CD4-positive, alpha-beta T cell treated with Interferon alpha-2 for 1 hour (primary cell): ENCODE results near the gene TRIM3.

Source experiments
- DNase-seq, 2 donors: peaks; one replicate each; pipeline ENCODE4 v3.0.0-alpha.2; 2020 to 2022

The TRIM3 gene

DNA sequence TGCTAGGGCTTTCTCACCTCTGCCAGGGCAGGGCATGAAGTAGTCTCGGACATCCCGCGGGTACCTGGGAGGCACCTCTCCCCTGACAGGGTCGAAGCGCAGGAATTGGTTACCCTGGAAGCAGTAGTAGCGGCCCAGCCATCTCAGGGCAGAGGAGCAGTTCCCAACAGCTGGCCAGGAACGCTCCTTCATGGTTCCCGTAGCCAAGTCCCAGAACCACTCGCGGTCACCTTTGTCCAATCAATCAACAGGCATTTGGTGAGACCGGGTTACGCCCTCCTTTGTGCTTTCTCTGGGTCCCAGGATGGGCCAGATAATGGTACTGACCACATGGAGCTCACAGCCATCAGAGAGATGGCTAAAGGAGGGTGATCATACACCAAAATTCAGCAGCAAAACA, 36.3 kb downstream of the TRIM3 start:
- DNase-seq = no peak

DNA sequence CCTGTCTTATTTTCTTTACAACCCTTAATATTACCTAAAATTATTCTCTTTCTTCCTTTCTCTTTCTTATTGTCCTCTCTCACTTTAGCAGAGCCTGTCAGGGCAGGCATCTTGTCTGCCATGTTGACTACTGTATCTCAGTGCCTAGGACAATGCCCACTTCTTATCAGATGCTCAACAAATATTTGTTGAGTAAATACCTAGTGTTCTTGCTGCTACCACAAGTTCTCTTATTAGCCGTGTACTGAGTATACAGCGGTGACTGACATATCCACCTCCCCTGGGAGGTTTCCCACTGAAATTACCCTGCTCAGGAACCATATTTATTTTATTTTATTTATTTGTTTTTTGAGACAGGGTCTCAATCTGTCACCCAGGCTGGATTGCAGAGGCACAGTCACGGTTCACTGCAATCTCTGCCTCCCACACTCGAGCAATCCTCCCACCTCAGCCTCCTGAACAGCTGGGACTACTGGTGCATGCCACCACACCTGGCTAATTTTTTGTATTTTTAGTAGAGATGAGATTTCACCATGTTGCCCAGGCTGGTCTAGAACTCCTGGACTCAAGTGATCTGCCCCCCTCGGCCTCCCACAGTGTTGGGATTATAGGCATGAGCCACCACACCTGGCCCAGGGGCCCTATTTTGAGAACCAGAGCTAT, 39.6 kb downstream of the TRIM3 start:
- DNase-seq = no peak

DNA sequence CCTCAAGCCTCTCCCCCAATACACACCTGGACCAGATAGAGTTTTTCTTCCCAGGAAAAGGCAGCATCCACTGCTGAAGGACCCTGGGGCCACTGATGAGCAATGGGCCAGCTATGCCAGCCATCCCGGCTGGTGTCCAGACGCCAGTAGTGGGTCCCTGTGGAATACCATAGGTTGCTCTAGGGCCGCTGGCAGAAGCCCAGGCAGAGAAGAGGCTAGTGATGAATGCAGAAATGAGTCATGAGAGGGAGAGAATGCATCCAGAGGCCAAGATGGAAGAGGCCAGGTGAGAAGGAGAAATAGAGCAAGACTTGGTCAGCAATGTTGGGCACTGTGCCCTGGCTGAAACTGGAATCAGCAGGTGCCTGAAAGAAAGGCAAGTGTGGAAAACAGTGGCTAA, 41.9 kb downstream of the TRIM3 start:
- DNase-seq = no peak

DNA sequence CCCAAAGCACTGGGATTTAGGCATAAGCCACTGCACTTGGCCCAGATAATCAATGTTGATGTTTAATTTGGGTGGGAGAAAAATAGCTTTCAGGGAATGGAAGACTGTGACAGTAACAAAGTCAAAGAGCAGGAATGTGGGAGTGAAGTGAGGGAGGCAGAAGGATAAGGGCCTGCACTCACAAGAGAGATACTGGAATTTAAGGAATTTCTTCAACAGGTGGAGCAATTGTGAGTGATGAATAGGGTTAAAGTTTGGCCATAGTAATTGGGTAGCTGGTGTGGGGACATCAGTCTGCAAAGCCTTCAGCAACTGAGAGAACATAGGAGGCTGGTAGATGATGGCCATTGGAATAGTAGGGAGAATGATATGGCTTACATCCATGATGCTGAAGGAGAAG, 46.2 kb downstream of the TRIM3 start:
- no peak for DNase-seq

DNA sequence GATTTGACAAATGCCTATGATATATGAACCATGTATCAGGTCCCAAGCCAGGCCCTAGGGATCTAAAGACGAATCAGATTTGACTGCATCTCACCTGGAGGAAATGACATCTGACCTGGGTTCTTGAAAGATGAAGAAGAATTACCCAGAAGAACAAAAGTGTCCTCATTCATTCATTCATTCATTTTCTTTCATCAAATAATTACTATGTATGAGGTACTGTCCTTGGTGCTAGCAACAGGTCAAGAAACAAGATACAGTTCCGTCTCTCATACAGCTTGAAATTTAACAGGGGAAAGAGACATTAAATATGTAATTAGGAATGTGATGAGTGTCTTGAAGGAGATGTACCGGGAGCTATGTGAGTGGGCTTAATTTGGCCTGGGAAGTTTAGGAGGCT, 53.1 kb downstream of the TRIM3 start:
- DNase-seq = no peak

DNA sequence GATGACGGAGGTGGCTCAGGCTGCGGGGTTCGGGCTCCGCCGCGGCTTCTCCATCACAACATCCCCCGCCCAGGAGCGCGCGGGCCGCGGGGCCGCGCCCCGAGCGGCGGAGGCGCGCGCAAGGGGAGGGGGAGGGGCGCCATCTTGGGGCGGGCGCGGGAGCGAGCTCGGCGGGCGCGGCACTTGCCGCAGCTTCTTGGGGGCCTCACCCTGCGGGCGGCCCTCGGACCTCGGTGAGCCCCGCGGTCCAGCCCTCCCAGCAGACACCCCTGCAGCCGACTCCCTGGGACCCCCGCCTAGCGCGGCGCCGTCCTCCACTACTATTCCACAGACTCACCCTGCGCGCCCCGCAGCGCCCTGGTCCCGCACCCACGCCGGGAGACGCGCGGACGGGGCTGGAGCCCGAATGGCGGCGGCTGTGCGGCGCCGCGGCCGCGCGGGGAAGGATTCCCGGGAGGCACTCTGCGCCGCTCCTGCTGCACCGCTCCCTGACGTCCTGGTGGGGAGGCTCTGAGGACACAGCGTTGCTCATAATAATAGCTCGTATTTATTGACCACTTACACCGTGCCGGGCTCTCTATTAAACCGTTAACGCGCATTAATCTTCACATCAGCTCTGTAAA, 54.6 kb downstream of the TRIM3 start, which contains the start of gene APBB1:
TSS of gene APBB1 (minus strand) at position 86 of the 623 bp plus-strand sequence. CDS start 7,747 bp downstream, outside the sequence.
- DNase-seq = peak; percentile 68 to 82

DNA sequence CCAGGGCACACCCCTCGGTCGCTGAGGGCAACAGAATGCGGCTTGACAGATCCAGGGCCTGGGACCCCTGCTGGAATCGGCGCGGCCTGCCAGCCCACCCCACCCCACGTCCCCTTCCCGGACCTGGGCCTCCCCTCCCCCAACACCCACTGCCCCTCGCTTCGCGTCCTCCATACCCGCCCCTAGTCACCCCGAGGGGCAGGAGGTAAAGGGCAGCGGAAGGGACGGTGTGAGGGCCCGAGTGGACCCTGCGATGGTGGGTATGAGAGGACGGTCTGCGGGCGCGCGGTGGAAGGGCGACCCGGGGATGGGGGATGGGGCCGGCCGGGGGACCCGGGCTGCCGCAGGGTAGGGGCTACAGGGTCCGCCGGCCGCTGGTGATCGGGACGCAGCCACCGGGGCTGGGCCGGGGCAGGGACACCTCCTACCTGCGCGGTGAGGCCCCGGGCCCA, 55.2 kb downstream of the TRIM3 start:
- peak in 1 of 2 donors; percentile 17 for DNase-seq

DNA sequence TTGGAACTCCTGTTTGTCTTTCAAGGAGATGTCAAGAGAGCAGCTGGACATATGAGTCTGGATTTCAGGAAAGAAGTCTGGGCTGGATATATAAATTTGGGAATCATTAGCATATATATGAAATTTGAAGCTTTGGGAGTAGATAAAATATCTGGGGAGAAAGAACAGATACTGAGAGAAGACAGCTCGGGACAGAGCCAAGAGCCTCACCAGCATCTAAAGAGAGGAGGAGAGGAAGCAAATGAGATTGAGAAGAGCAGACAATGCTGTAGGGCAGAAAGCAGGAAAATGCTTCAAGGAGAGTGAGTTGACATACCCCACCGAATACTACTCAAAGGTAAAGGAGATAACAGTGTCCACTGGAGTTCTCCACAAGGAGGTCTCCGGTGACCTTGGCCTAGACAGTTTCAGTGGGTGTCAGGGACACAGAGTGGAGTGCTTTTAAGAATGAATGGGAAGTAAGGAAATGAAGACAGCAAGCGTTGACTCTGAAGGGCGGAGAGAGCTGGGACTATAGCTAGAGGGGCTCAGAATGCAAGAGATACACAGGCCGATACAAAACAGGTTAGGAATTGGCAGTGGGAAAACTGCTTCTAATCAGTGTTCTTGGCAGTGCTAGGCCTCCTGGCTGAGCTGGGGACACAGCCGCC, 55.7 kb downstream of the TRIM3 start:
- DNase-seq = no peak

DNA sequence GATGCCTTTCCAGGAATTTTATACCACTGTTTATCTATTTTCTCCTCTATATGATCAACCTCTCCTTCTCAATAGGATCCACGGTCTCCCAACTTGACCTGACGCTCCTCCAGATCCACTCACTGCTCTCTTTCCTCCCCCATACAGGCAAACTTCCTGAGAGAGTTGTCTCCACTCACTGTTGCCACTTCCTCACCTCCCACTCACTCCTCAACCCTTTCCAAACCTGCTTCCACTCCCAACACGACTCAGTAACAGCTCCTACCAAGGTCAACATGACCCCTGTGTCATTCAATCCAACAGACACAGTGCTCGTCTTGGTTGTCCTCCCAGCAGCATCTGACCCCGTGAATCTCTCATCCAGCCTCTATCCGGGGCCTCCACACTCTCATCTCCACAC, 57.9 kb downstream of the TRIM3 start:
- DNase-seq = no peak

DNA sequence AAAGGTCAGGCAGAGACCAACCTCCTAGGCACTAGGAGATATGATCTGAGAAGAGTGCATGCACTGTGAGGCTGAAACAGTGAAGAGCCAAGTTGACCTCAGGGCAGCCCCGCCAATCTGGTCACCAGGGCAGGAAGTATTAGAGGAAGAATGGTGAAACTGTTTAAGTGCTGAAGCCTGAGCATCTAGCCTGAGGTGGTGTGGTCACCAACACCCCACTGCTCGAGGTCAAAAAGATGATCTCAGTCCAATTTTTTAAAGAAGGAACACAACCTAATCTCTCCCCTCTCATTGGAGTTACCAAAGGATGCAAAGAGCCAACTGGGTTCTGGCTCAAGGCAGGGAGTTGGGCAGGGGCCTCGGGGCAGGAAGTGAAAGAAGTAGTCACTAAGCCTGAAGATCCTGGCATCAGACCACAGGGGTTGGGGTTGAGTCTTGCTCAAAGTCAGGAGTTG, 58.8 kb downstream of the TRIM3 start:
- DNase-seq = peak in 1 of 2 donors; percentile 17

DNA sequence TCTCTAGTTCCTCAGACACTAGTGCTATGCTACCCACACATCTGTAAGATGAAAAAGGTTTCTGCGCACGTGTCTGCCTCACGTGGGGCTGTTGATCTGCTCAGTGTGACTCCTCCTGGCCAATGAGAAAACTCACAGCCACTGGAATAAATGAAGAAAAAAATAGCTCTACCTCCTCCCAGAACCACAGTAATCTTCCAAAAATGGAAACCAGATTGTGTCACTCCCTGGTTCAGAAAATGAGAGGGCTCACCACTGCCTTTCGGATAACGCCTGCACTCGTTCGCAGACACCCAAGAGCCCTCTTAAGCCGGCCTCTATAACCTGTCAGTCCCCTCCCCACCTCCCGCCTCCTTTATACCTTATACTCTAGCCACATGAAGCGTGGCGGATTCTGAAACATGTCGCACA, 59.9 kb downstream of the TRIM3 start:
- DNase-seq = peak; percentile 67 to 71

DNA sequence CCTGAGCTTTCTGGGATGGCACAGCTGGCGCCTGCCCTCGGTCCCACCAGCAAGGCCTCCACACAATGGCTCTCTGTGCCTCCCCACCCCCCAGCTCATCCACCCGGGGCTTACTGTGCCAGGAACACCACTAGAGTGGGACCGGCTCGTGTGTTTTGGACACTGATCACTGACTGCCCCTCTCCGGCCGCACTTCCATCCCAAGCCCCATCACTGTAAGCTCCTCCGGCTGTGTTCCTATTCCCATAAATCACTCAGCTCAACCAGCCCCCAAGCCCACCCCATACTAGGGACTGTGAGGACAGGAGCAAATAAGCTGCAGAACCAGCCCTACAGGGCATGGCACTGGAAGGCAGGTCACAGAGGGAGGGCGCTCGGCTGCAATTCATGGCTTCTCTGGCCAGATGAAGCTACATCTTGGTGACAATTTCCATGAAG, 62.1 kb downstream of the TRIM3 start:
- DNase-seq = no peak

DNA sequence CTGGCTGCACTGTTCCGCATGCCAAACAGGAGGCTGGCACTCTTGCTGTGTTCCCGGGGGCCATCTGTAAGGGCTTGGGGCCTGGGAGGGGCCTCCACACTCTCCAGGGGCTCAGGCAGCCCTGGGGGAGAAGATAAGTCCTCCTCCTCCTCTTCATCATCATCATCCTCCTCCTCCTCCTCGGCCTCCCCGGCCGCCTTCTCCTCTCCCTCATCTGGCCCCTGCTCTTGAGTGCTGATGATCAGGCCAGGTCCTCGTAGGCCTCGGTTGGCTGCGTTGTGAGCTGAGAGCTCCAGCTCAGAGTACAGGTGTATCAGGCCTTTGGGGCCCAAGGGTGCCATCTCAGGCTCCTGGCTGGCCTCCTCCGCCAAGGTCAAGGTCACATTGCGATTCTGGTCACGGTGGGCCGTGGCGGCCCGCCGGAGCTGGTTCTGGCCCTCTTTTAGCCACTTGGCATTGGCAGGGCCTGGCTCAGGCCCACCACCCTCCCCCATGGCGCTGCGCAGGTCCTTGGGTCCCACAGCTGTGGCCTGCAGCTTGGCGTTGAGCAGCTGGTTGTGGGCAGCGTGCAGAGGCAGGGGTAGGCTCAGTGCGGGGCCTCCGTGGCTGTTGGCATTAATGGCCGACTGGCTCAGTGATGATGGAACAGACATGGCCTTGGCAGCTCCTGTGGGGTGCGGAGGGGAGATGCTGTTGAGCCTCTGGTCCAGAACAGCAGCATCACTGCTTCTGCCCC, 62.9 kb downstream of the TRIM3 start:
- DNase-seq = no peak

DNA sequence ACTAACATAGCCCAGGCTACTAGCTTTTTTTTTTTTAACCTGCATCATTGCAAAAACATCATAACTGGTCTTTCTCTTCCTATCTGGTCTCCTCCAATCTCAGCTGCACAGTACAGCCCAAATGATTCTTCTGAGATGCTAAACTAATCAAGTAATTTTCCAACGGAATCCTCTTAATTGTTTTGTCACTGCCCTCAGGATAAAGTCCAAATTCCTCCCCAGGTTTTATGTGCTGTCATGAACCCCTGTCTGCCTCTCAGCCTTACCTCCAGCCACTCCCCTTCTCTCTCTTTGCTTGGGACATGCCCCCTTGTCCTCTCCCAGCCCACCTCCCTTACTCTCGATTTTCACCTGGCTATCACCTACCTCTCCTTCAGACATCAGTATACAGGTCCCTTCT, 67.4 kb downstream of the TRIM3 start:
- DNase-seq = no peak

DNA sequence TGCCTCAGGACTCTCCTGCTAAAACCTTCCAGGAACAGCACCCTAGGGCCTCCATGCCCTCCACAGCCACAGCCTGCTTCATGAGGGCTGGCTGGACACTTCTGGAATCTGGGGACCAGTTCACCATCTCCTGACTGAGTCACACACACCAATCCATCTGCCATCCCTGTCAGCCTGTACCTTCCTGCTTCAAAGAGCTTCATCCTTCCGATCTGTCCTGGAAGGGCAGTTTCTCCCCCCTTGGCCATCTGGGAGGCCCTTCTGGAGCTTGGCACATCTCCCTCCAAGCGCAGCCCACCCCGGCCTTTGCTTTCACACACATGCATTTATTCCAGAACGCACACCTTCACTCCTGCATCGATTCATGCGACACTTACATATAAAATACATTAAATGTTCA, 67.9 kb downstream of the TRIM3 start:
- no peak for DNase-seq

DNA sequence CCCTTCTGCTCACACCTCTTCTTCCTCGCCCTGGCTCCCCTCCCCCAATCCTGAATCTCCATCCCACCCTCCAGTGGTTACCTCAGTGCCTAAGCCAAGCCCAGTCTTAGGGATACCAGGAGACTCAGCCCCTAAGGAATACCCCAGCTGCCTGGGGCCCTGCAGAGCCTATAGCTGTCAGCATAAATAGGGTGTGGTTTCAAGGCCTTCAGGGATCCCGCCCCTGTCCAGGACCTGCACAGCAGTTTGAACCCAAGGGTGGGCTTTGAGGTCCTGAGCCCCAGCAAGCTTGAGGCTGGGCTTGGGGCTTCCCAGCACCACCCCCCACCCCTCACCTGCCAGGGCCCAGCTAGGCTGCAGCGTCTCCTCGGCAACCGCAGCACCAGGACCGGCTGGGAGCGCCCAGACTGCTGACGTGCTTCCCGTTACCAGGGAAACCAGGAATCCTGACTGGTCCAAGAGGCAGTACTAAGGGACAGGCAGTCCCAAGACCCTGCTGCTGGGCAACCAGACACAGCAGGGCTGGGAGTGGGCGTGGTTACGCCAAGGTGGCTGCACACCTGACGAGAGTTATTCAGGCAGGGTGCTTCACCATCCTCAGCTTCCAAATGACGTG, 68.6 kb downstream of the TRIM3 start:
- DNase-seq = no peak

DNA sequence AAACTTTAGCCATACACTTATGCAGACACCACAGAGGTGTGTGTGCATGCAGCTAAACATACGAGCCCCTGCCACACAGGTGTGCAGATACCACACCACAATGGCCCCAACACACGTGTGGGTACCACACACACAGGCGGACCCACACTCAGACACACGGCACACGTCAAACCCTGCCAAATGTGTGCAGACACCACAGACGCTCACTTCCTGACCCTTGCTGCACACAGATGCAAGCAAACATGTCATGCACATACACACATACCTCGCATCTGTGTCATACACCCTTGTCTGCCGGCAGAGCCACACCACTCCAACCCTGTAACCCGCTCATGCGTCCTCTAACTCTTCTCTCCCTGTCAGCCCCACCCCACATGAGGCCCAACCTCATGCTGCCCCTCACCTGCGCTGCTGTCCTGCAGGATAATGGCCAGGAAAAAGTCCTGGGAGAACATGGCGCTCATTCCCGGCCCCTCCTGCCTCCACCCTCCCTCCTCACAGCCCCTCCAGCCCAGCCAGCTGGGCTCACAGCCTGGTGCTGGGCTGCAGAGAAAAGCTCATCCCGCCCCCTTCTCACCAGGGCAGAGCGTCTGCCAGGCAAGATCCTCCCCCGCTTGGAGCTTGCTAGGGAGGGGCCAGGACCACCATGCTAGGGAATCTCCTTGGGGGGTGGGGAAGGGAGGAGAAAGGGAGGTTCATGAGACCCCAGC, 69.2 kb downstream of the TRIM3 start:
- no peak for DNase-seq

DNA sequence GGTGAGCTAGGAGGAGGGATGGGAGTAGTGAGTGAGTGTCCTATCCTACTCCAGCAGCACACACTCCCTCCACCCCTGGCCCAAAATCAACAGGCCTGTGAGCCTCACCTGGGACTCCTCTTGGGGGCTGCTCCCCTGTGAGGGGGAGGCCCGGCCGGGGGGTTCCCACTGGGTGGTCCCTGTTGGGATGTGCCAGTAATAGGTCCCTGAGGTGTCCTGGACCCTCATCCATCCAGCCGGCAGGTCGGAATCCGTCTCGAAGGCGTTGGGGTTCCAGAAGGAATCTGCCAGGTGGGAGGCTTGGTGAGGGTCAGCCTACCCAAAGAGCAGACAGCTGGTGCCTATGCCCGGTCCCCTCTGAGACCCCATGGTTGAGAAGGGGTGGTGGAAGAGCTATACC, 70.2 kb downstream of the TRIM3 start:
- DNase-seq = no peak

DNA sequence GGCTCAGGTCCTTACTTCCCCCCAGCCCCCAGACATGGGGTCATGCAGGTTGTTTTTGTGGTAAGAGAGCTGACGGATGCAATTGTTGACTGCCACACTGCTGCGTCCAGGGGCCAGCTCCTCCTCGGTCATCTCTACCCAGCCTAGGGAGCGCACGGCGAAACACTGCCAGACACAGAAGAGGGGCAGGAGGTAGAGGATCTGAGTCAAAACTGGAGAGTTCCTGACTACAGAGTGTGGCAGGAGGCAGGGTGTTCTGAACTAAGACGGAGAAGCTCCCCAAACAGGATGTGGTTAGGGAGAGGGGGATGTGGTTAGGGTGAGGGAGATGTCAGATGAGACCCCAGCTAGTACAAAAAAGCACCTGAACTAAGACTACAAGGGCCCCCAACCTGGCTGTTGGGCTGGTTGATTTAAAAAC, 71.2 kb downstream of the TRIM3 start:
- peak; percentile 76 to 84 for DNase-seq

DNA sequence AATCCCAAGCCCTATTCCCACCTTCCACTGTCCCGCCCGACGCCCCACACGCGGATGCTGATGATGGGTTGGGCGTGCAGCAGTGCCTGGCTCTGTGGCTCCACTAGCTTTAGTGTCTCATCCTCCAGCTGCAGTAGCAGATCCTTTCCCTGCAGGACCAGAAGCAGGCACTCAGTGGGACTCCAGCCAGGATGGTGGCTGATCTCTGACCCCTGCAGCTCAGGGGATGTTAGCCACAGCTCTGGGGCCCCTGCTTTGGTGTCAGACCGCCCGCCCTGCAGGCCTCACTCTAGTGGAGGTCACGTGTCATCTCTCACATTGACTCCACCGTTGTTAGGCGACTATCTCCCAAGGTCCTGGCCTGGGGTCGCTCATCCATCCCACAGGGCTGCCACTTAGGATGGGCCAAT, 71.7 kb downstream of the TRIM3 start:
- peak in 1 of 2 donors; percentile 30 for DNase-seq

DNA sequence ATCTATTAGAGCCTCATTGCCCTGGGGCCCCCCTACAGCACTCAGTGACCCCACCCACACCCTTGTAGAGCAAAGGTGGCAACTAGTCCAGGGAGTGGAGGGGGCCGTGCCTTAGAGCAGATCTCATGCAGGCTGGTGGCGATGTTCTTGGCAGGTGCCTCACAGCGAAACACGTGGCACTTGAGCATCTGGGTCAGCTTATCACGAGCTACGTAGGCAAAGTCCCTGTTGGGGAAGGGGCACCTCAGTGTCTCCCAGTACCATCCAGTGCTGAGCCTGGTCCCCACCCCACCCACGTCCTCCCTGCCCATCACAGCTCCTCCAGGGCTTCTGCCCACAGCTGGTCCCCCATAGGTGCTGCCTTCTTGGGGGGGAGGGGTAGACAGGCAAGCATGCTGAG, 72.3 kb downstream of the TRIM3 start:
- DNase-seq = no peak
